IMR-90 (cell line): Measurements from ENCODE around the gene ABCA8. TPM values are rescaled to one million over a fixed set of nuclear protein-coding genes. Genes with fewer than 3 reads are reported as not detected.
"Not testable (repeated sequence)": the region's sequence is repeated elsewhere in the genome, so short reads cannot be mapped to it uniquely, and the experiment has no call there.

Experiments used
- ATAC-seq: fragments of 200-7000 bp; cut with Tn5 transposase; 2 replicates; pipeline ENCODE4 v1.9.1; 2020; ENCODE audit warnings: low read depth, mild to moderate bottlenecking, moderate library complexity
- BruUV-seq: library from RNA; stranded (reverse); fragments of 400-500 nt; replicated peaks from 2 replicates; lab custom pipeline; 2021; lab: Mats Ljungman, UMichigan
- CTCF ChIA-PET: fragments of 300-600 bp; formaldehyde crosslinking; extraction: SDS; loops from one replicate; lab custom pipeline; 2021; ENCODE audit warnings: antibody characterized with exemption; lab: Yijun Ruan, JAX
- POLR2A ChIA-PET: fragments of 300-600 bp; sonication (Branson Sonifier 250); formaldehyde crosslinking; loops from one replicate; lab custom pipeline; 2022; ENCODE audit warnings: antibody characterized with exemption; ENCODE audit not compliant: unreplicated experiment; lab: Charles Lee
- DNase-seq: peaks from one replicate; pipeline ENCODE4 v3.0.0; 2013
- H2AFZ ChIP-seq: replicated peaks from 2 replicates; pipeline ENCODE3; 2013; ENCODE audit warnings: low read length, mild to moderate bottlenecking; ENCODE audit not compliant: poor library complexity
- H2AK5ac ChIP-seq: 2 replicates; pipeline ENCODE4 v1.6.1; 2013; ENCODE audit warnings: low read depth, low read length, inconsistent platforms
- H2AK9ac ChIP-seq: replicated peaks from 2 replicates; pipeline ENCODE3; 2013; ENCODE audit warnings: mild to moderate bottlenecking, low read depth, low read length, moderate library complexity; ENCODE audit not compliant: poor library complexity
- H2BK120ac ChIP-seq: 2 replicates; pipeline ENCODE4 v1.6.1; 2013; ENCODE audit warnings: low read depth, low read length, inconsistent platforms
- H2BK15ac ChIP-seq: 3 replicates; pipeline ENCODE4 v1.6.1; 2013; ENCODE audit warnings: low read depth, low read length, inconsistent platforms
- H2BK20ac ChIP-seq: 2 replicates; pipeline ENCODE4 v1.6.1; 2013; ENCODE audit warnings: low read depth, mild to moderate bottlenecking, inconsistent platforms, low read length, moderate library complexity
- H2BK5ac ChIP-seq: 2 replicates; pipeline ENCODE4 v1.6.1; 2013; ENCODE audit warnings: mild to moderate bottlenecking, low read depth, low read length, inconsistent platforms; ENCODE audit not compliant: poor library complexity, severe bottlenecking
- H3K14ac ChIP-seq: replicated peaks from 2 replicates; pipeline ENCODE4 v1.6.1; 2013; ENCODE audit warnings: low read depth, low read length, inconsistent platforms
- H3K18ac ChIP-seq: 2 replicates; pipeline ENCODE4 v1.6.1; 2013; ENCODE audit warnings: low read depth, low read length, control low read depth
- H3K23ac ChIP-seq: 2 replicates; pipeline ENCODE4 v1.6.1; 2013; ENCODE audit warnings: low read depth, low read length, inconsistent platforms
- H3K27ac ChIP-seq: 2 replicates; pipeline ENCODE4 v1.5.1; 2013; ENCODE audit warnings: mild to moderate bottlenecking, control low read depth, low read length; ENCODE audit not compliant: insufficient read depth
- H3K27me3 ChIP-seq: 2 replicates; pipeline ENCODE4 v1.6.1; 2013; ENCODE audit warnings: low read length; ENCODE audit not compliant: control insufficient read depth, insufficient read depth
- H3K36me3 ChIP-seq: 2 replicates; pipeline ENCODE4 v1.6.1; 2013; ENCODE audit warnings: low read length, mixed read lengths; ENCODE audit not compliant: control insufficient read depth, insufficient read depth
- H3K4ac ChIP-seq: 2 replicates; pipeline ENCODE4 v1.6.1; 2013; ENCODE audit warnings: low read depth, low read length, inconsistent platforms
- H3K4me1 ChIP-seq: 2 replicates; pipeline ENCODE4 v1.6.1; 2013; ENCODE audit warnings: low read length, mixed read lengths; ENCODE audit not compliant: control insufficient read depth, insufficient read depth
- H3K4me2 ChIP-seq: 2 replicates; pipeline ENCODE4 v1.6.1; 2013; ENCODE audit warnings: low read depth, mild to moderate bottlenecking, control low read depth, low read length, moderate library complexity
- H3K4me3 ChIP-seq: 2 replicates; pipeline ENCODE4 v1.5.1; 2013; ENCODE audit warnings: low read depth, mild to moderate bottlenecking, control low read depth, low read length, moderate library complexity; ENCODE audit not compliant: insufficient read depth
- H3K56ac ChIP-seq: 2 replicates; pipeline ENCODE4 v1.6.1; 2013; ENCODE audit warnings: low read length, inconsistent platforms; ENCODE audit not compliant: insufficient read depth; ENCODE audit errors: extremely low read depth
- H3K79me1 ChIP-seq, 2 experiments: 2 replicates each; pipeline ENCODE4 v1.6.1; 2013; ENCODE audit warnings: low read length in 2 of 2, inconsistent platforms in 1 of 2, low read depth in 1 of 2
- H3K9ac ChIP-seq: 2 replicates; pipeline ENCODE4 v1.6.1; 2013; ENCODE audit warnings: low read depth, low read length, control low read depth
- H3K9me1 ChIP-seq: 2 replicates; pipeline ENCODE4 v1.6.1; 2013; ENCODE audit warnings: low read length, inconsistent platforms; ENCODE audit not compliant: insufficient read depth
- H3K9me3 ChIP-seq: 2 replicates; pipeline ENCODE4 v1.6.1; 2013; ENCODE audit warnings: low read length; ENCODE audit not compliant: control insufficient read depth, insufficient read depth
- H4K20me1 ChIP-seq: 2 replicates; pipeline ENCODE4 v1.6.1; 2013; ENCODE audit warnings: low read length, inconsistent platforms; ENCODE audit not compliant: insufficient read depth
- H4K5ac ChIP-seq: 2 replicates; pipeline ENCODE4 v1.6.1; 2013; ENCODE audit warnings: mild to moderate bottlenecking, low read depth, low read length, control low read depth
- H4K8ac ChIP-seq, 2 experiments: 2 replicates each; pipeline ENCODE4 v1.6.1; 2013; ENCODE audit warnings: low read depth in 2 of 2, low read length in 2 of 2, control low read depth in 1 of 2, inconsistent platforms in 1 of 2
- H4K91ac ChIP-seq: 2 replicates; pipeline ENCODE4 v1.6.1; 2013; ENCODE audit warnings: low read depth, low read length, inconsistent platforms; ENCODE audit not compliant: insufficient read depth
- WGBS, 2 experiments: methylation state at CpG; one replicate each; pipeline versions ENCODE4 v1.1.5 to v1.1.7; 2013; ENCODE audit warnings: missing lambda C conversion rate in 2 of 2; ENCODE audit not compliant: insufficient read length in 1 of 2; ENCODE audit errors: extremely low coverage in 2 of 2; 5-methylcytosine and 5-hydroxymethylcytosine counted together
- dilution Hi-C: fragments of 300-500 bp; cut with HindIII; formaldehyde crosslinking; loops from one replicate; pipeline ENCODE4 v1.14.3; 2018; ENCODE audit warnings: low sequenced_read_pairs; ENCODE audit not compliant: unreplicated experiment
- in situ Hi-C: fragments of 300-500 bp; cut with MboI; formaldehyde crosslinking; loops from 3 replicates; pipeline ENCODE4 v1.14.3; 2019; ENCODE audit warnings: low sequenced_read_pairs, inconsistent platforms, mixed read lengths
- intact Hi-C: fragments of 100-400 bp; cut with micrococcal nuclease; formaldehyde crosslinking; loops from 2 replicates; pipeline ENCODE4 v1.10.0; 2022
- polyA plus RNA-seq, 3 experiments: library from polyadenylated mRNA; depleted of rRNA; stranded (reverse); fragments of >200 nt; gene quantifications; 2 replicates each; pipeline ENCODE4 v1.2.3, GENCODE V29; 2012; ENCODE audit warnings: low replicate concordance in 1 of 3
- total RNA-seq: library from RNA; depleted of rRNA; stranded (reverse); fragments of >200 nt; gene quantifications from 2 replicates; pipeline ENCODE4 v1.2.3, GENCODE V29; 2012

Gene ABCA8
- total and polyA plus RNA-seq, 2 of the 4 experiments (the other 2 are of a cell fraction) = 1.8 TPM

DNA sequence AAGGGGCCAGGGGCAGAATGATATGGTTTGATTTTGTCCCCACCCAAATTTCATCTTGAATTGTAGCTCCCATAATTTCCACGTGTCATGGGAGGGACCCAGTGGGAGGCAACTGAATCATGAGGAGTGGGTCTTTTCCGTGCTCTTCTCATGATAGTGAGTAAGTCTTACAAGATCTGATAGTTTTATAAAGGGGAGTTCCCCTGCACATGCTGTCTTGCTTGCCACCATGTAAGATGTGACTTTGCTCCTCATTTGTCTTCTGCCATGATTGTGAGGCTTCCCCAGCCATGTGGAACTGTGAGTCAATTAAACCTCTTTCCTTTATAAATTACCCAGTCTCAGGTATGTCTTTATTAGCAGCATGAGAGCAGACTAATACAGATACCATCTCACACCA, 3.9 kb upstream of the ABCA8 start:
- H3K4ac ChIP-seq, H3K79me1 ChIP-seq, H2AK9ac ChIP-seq, H3K9me1 ChIP-seq, dilution Hi-C loops, H3K36me3 ChIP-seq, H3K4me3 ChIP-seq, H3K9me3 ChIP-seq, BruUV-seq, ATAC-seq, H4K91ac ChIP-seq, H3K27me3 ChIP-seq, H2AK5ac ChIP-seq, H2BK120ac ChIP-seq, H2BK20ac ChIP-seq, H3K4me2 ChIP-seq, H2AFZ ChIP-seq, in situ Hi-C loops, DNase-seq, H2BK15ac ChIP-seq, H4K8ac ChIP-seq, H3K14ac ChIP-seq, H3K56ac ChIP-seq, POLR2A ChIA-PET, H3K4me1 ChIP-seq, CTCF ChIA-PET, H3K18ac ChIP-seq, H4K20me1 ChIP-seq, H3K27ac ChIP-seq, H3K23ac ChIP-seq, H3K9ac ChIP-seq, H4K5ac ChIP-seq, intact Hi-C loops, H2BK5ac ChIP-seq: not testable (repeated sequence)
- WGBS, 2 experiments = no CpG with 5 or more reads among the region's 2 CpGs
